ENCODE data around the gene N4BP3.

DNA sequence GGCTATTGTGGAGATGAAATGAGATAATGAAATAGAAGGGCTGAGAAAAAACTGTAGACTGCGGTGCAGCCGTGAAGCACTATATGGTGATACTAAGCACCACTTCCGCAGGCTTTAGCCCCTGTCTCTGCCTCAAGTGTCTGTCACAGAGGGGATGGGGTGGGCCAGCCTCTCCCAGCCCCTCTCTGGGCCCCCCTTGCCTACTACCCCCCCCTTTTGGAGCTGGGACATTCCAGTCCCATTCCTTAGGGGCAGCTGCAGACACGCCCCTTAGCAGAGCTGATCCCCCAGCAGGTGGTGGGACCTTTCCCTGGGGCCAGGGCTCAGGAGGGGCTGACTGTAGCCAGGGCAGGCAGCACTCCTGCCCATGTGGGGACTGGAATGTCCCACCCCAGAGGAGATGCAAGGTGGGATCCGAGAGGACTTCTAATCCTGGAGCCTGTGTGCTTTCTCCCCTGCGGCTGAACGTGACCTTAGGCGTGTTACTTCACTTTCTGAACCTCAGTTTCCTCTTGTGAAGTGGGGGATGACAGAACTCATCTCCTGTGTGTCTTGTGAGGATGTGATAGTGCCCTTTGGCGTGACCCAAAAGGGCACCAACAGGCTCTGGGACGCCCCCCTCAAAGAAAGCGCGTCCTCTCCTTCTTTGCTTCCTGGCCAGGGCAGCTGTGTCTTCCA lies 1.9 kb downstream of the N4BP3 start:
- TF ChIP-seq, protein P1, sequence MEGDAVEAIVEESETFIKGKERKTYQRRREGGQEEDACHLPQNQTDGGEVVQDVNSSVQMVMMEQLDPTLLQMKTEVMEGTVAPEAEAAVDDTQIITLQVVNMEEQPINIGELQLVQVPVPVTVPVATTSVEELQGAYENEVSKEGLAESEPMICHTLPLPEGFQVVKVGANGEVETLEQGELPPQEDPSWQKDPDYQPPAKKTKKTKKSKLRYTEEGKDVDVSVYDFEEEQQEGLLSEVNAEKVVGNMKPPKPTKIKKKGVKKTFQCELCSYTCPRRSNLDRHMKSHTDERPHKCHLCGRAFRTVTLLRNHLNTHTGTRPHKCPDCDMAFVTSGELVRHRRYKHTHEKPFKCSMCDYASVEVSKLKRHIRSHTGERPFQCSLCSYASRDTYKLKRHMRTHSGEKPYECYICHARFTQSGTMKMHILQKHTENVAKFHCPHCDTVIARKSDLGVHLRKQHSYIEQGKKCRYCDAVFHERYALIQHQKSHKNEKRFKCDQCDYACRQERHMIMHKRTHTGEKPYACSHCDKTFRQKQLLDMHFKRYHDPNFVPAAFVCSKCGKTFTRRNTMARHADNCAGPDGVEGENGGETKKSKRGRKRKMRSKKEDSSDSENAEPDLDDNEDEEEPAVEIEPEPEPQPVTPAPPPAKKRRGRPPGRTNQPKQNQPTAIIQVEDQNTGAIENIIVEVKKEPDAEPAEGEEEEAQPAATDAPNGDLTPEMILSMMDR (IDR thresholded peaks at IDR 0.05) = no peak
- no peak for TF ChIP-seq EP300 (IDR thresholded peaks at IDR 0.05)
